SK-N-SH treated with all-trans-retinoic acid at 6 μM for 48 hours (cell line): ENCODE results near the gene TBC1D3B.

Experiments used
- ARNTL ChIP-seq: fragments of 450-650 bp; formaldehyde crosslinking; IDR thresholded peaks from 2 replicates; pipeline ENCODE4 v1.5.0; 2020; ENCODE audit warnings: low read depth, mild to moderate bottlenecking, moderate library complexity, borderline replicate concordance
- ESRRG ChIP-seq: fragments of 250-450 bp; sonication (Bioruptor Pico); IDR thresholded peaks from 2 replicates; pipeline ENCODE4 v1.6.1; 2021; ENCODE audit warnings: mild to moderate bottlenecking
- TCF4 ChIP-seq: fragments of 250-450 bp; sonication (Bioruptor Pico); IDR thresholded peaks from 2 replicates; pipeline ENCODE4 v1.8.0; 2021; ENCODE audit warnings: mild to moderate bottlenecking, moderate library complexity, borderline replicate concordance
- ZFP3 ChIP-seq: fragments of 250-450 bp; sonication (Bioruptor Pico); IDR thresholded peaks from 2 replicates; pipeline ENCODE4 v1.5.0; 2020; ENCODE audit warnings: mild to moderate bottlenecking, moderate library complexity
- ZNF565 ChIP-seq: fragments of 450-650 bp; formaldehyde crosslinking; conservative IDR thresholded peaks from 2 replicates; pipeline ENCODE4 v1.5.0; 2020; ENCODE audit warnings: low read depth, mild to moderate bottlenecking, moderate library complexity
- ZNF70 ChIP-seq: fragments of 450-650 bp; formaldehyde crosslinking; IDR thresholded peaks from 2 replicates; pipeline ENCODE4 v1.5.0; 2020; ENCODE audit warnings: mild to moderate bottlenecking, moderate library complexity
- TF ChIP-seq, protein P1 (sequence below): fragments of 250-450 bp; sonication (Bioruptor Pico); IDR thresholded peaks from 2 replicates; pipeline ENCODE4 v1.5.1; 2020; ENCODE audit warnings: low read depth, mild to moderate bottlenecking, moderate library complexity

DNA sequence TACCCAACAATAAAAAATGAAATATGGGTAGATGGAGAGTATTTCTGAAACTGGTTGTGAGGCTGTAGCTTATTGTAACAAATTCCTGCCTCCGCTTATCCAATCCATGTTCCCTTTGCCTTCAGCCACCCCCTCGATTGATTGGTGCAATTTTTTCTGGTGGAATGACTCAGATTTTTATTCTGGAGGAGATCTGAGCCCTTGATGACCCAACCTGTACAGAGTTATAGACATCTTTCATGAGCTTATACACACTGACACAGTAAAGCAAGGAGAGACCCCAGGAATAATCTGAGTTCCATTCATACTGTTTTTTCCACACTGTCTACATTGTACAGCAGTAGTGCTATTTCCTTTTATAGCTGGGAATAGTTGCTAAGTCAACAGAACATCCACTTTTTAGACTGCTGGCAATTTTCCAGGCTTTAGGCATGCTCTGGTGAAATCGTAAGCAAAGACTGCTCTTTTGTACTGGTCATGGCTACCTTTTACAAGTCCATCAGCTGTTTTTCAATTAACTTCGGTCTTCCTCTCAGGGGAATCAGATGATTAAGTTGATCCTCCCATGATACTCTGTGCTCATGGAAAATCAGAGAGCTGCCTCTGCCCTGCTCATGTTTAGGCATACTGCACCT lies 42.7 kb downstream of the TBC1D3B start:
- no peak for TF ChIP-seq TCF4 (CRISPR knock-in tag)
- no peak for TF ChIP-seq ZNF565 (CRISPR knock-in tag)
- TF ChIP-seq ARNTL (CRISPR knock-in tag): no peak
- no peak for TF ChIP-seq ZFP3 (CRISPR knock-in tag)
- no peak for TF ChIP-seq ESRRG (CRISPR knock-in tag)
- TF ChIP-seq ZNF70 (CRISPR knock-in tag): no peak
- TF ChIP-seq, protein P1, sequence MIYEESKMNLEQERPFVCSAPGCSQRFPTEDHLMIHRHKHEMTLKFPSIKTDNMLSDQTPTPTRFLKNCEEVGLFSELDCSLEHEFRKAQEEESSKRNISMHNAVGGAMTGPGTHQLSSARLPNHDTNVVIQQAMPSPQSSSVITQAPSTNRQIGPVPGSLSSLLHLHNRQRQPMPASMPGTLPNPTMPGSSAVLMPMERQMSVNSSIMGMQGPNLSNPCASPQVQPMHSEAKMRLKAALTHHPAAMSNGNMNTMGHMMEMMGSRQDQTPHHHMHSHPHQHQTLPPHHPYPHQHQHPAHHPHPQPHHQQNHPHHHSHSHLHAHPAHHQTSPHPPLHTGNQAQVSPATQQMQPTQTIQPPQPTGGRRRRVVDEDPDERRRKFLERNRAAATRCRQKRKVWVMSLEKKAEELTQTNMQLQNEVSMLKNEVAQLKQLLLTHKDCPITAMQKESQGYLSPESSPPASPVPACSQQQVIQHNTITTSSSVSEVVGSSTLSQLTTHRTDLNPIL: no peak
